ES-I3 (cell line): Measurements from ENCODE around the gene C1QTNF12.

Source experiments
- H3K36me3 ChIP-seq: 2 replicates; pipeline ENCODE4 v1.6.1; 2013; ENCODE audit warnings: mild to moderate bottlenecking, low read length, control low read depth, moderate library complexity; ENCODE audit not compliant: insufficient read depth
- H3K4me1 ChIP-seq: 2 replicates; pipeline ENCODE4 v1.6.1; 2013; ENCODE audit warnings: mild to moderate bottlenecking, control low read depth, low read length; ENCODE audit not compliant: insufficient read depth
- H3K9ac ChIP-seq: 2 replicates; pipeline ENCODE4 v1.6.1; 2013; ENCODE audit warnings: low read depth, mild to moderate bottlenecking, low read length, moderate library complexity
- H3K9me3 ChIP-seq: 2 replicates; pipeline ENCODE4 v1.6.1; 2013; ENCODE audit warnings: mild to moderate bottlenecking, low read length, moderate library complexity; ENCODE audit not compliant: control insufficient read depth, insufficient read depth

C1QTNF12 gene

GRCh38 chr1:1217621-1218523 lies 28.6 kb downstream of the C1QTNF12 start:
- Histone ChIP-seq H3K9me3 (no peaks in the 10 kb centered on the region), H3K9ac (no peak overlapping the region), H3K36me3 (peaks cover 6% of the 10 kb centered on the region; the same call in 1 of the 2 replicates), H3K4me1 (no peaks in the 10 kb centered on the region)

- Histone ChIP-seq H3K9me3 (no peaks in the 10 kb centered on the region), H3K36me3 (no peaks in the 10 kb centered on the region), H3K4me1 (no peaks in the 10 kb centered on the region), H3K9ac (no peak overlapping the region)
Observed at GRCh38 chr1:1216770-1217620, 29.5 kb downstream of the C1QTNF12 start.

- H3K36me3 ChIP-seq, result no peaks in the 10 kb centered on the region
Observed at GRCh38 chr1:1215881-1216605, 30.5 kb downstream of the C1QTNF12 start.

DNA sequence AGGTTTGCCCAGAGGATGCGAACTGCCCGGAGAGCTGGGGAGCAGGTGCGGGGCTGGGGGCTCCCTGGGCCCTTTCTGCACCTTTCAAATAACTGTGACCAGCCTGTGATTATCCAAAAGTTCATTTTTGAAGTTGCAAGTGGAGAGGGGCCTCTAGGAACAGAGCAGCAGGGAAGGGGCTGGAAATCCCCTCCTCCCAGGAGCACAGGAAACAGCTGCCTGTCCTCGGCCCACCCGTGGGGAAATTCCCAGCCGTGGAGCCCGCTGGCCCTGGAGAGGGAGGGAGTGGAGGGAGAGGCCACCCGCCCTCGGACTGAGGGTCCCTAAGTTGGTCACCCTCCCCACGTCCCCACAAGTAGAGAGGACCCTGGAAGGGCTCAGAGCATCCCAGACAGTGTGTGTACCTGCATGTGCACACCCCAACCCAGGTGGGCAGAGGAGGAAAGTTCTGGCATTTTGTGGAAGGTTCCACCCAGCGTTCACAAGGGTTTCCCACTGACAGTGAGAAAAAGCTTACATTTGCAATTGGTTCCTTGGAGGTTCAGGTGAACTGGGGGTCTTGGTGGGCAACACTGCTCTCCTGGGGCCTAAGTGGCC lies 31.3 kb downstream of the C1QTNF12 start:
- Histone ChIP-seq H3K36me3 (no peaks in the 10 kb centered on the region), H3K9me3 (no peaks in the 10 kb centered on the region), H3K4me1 (no peaks in the 10 kb centered on the region), H3K9ac (no peak overlapping the region)

More at GRCh38 chr1:1215881-1216605, 30.5 kb downstream of the C1QTNF12 start:
- no peaks in the 10 kb centered on the region for H3K4me1 ChIP-seq
- no peaks in the 10 kb centered on the region for H3K9me3 ChIP-seq
- no peak overlapping the region for H3K9ac ChIP-seq

GRCh38 chr1:1213345-1214265 lies 32.9 kb downstream of the C1QTNF12 start, which contains the start of gene TNFRSF4:
Gene TNFRSF4, minus strand, starts transcription at chr1:1214153. Its CDS starts 26 bp downstream, at chr1:1214127.
- Histone ChIP-seq H3K36me3 (no peaks in the 10 kb centered on the region), H3K9me3 (no peaks in the 10 kb centered on the region), H3K4me1 (no peaks in the 10 kb centered on the region), H3K9ac (no peak within 1 kb of the TSS)

DNA sequence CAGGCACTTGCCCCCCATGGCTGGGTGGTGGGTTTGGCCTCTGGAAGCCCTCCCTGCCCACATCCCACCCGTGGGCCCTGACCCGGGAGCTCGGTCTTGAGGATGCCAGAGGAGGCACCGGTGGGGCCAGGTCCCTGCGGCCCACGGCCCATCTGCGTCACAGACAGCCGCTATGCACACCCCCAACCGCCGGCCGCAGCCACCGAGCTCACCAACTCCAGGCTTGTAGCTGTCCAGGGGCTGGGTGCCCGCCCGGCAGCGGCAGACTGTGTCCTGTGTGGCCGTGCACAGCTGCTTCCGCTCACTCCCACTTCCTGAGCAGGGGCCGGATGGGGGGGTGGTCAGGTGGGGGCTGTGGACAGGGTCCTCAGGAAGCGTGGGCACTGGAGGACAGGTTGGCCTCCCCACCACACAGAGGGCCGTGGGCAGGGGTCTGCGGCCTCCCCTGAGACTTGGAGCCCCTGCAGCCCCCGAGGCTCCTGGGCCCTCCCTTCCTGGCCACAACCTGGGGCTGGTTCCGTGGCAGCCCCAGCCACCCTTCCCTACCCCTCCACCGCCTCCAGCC lies 33.7 kb downstream of the C1QTNF12 start:
- peaks cover 3% of the 10 kb centered on the region; the same call in 1 of the 2 replicates for H3K4me1 ChIP-seq
- H3K36me3 ChIP-seq, result no peaks in the 10 kb centered on the region
- no peaks in the 10 kb centered on the region for H3K9me3 ChIP-seq
- H3K9ac ChIP-seq, result no peak overlapping the region

DNA sequence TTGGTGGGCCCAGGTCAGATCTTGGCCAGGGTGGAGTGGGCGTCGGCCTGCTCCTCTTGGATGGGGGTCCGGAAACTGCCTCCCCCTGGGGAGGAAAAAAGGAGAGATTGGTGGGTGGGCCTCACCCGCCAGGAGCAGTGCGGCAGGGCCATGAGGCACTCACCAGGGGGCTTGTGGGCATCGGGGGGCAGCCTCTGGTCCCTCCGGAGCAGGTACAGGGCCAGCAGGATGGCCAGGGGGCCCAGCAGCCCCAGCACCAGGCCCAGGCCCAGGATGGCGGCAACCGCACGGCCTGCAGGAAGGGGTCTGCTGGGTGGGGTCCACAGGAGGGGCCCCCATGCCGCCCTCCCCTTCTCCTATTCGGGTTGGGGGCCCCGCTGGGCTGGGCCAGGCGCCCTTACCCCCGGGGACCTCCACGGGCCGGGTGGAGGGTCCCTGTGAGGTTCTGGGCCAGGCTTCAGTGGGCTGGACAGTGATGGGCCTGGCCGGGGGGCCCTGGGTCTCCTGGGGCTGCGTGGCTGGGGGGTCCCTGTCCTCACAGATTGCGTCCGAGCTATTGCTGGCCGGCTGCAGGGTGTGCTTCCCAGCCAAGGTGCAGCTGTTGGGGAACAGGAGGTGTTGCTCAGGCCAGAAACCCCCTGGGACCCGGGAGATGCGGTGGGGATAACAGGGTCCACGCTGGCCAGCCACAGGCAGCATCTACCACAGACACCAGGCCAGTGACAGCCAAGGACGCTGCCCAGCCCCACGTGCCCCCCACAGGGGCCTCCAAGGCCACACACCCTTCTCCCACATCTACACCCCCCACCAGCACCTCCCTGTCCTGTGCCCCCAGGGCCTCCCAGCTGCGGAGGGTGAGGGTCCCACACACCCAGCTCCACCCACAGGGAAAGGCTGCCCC lies 34.7 kb downstream of the C1QTNF12 start:
- H3K36me3 ChIP-seq, result no peaks in the 10 kb centered on the region
- peaks cover 5% of the 10 kb centered on the region; the same call in 1 of the 2 replicates for H3K4me1 ChIP-seq
- H3K9me3 ChIP-seq, result no peaks in the 10 kb centered on the region
- H3K9ac ChIP-seq, result no peak overlapping the region

GRCh38 chr1:1210726-1211540 lies 35.6 kb downstream of the C1QTNF12 start:
- Histone ChIP-seq H3K4me1 (peaks cover 7% of the 10 kb centered on the region; the same call in 1 of the 2 replicates), H3K9me3 (no peaks in the 10 kb centered on the region), H3K36me3 (no peaks in the 10 kb centered on the region), H3K9ac (no peak overlapping the region)

GRCh38 chr1:1208713-1209433 lies 37.6 kb downstream of the C1QTNF12 start:
- Histone ChIP-seq H3K9ac (no peak overlapping the region), H3K36me3 (no peaks in the 10 kb centered on the region), H3K9me3 (no peaks in the 10 kb centered on the region), H3K4me1 (peaks cover 7% of the 10 kb centered on the region; the same call in 1 of the 2 replicates)

GRCh38 chr1:1207571-1207892 lies 39.0 kb downstream of the C1QTNF12 start:
- peaks cover 7% of the 10 kb centered on the region; the same call in 1 of the 2 replicates for H3K4me1 ChIP-seq
- no peaks in the 10 kb centered on the region for H3K9me3 ChIP-seq
- no peaks in the 10 kb centered on the region for H3K36me3 ChIP-seq

DNA sequence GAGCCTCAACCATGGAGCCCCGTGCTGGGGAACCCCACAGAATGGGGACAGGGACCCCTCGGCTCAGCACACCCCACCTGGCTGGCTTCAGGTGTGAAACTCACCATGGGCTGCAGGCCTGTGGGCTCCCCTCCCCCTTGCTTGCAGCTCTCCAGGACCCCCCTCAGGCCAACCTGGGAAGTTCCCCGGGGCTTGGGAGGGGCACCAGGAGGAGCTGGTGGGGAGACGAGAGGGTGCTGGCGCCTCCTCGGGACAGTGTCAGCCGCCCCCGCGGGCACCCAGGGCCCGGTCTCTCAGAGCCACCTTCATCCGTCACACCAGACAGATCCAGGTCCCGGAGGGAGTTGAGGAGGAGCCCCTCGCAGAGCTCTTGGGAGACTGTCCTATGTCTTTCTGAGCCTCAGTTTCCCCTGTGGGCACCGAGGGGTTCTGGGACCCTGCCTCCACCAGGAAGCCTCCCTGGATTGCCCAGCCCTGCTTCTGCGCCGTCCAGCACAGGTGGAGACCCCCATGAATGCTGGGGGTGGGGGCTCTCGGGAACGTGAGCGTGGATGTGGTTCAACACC lies 39.5 kb downstream of the C1QTNF12 start:
- no peaks in the 10 kb centered on the region for H3K36me3 ChIP-seq
- no peaks in the 10 kb centered on the region for H3K9me3 ChIP-seq
- peak overlapping the region; percentile 32; the same call in 1 of the 2 replicates for H3K9ac ChIP-seq
- peaks cover 7% of the 10 kb centered on the region; the same call in 1 of the 2 replicates for H3K4me1 ChIP-seq

More at GRCh38 chr1:1207571-1207892, 39.0 kb downstream of the C1QTNF12 start:
- no peak overlapping the region for H3K9ac ChIP-seq
